NT2/D1 (cell line): ENCODE measurements around the gene PHF13.
A peak's percentile ranks its signal among the peaks of the same experiment; 100 is the strongest.

Experiments
- DNase-seq: peaks from one replicate; pipeline ENCODE4 v3.0.0-alpha.2; 2011; ENCODE audit warnings: low read depth, low spot score
- H3K27me3 ChIP-seq: 2 replicates; pipeline ENCODE4 v1.6.0; 2011; ENCODE audit warnings: mild to moderate bottlenecking; ENCODE audit not compliant: insufficient read length, insufficient read depth
- H3K36me3 ChIP-seq: 2 replicates; pipeline ENCODE4 v1.6.1; 2011; ENCODE audit warnings: mild to moderate bottlenecking, low read length, mixed read lengths; ENCODE audit not compliant: insufficient read depth, insufficient read length
- H3K4me1 ChIP-seq: 2 replicates; pipeline ENCODE4 v1.5.1; 2011; ENCODE audit not compliant: insufficient read depth, insufficient read length
- H3K4me3 ChIP-seq: 2 replicates; pipeline ENCODE4 v1.5.1; 2011; ENCODE audit warnings: low read depth; ENCODE audit not compliant: insufficient read length
- H3K9ac ChIP-seq: 2 replicates; pipeline ENCODE4 v1.6.0; 2011; ENCODE audit warnings: low read depth; ENCODE audit not compliant: insufficient read length
- H3K9me3 ChIP-seq: 2 replicates; pipeline ENCODE4 v1.5.1; 2011; ENCODE audit warnings: mild to moderate bottlenecking, low read length; ENCODE audit not compliant: insufficient read depth
- SUZ12 ChIP-seq: IDR thresholded peaks from 2 replicates; pipeline ENCODE4 v1.6.1; 2011; ENCODE audit not compliant: insufficient read length, insufficient read depth; ENCODE audit errors: extremely low read depth
- YY1 ChIP-seq: IDR thresholded peaks from 2 replicates; pipeline ENCODE4 v1.6.1; 2011; ENCODE audit not compliant: insufficient read length, insufficient read depth
- ZNF274 ChIP-seq: IDR thresholded peaks from 2 replicates; pipeline ENCODE4 v1.6.1; 2011; ENCODE audit warnings: mild to moderate bottlenecking, low read depth, low read length

The PHF13 gene

DNA sequence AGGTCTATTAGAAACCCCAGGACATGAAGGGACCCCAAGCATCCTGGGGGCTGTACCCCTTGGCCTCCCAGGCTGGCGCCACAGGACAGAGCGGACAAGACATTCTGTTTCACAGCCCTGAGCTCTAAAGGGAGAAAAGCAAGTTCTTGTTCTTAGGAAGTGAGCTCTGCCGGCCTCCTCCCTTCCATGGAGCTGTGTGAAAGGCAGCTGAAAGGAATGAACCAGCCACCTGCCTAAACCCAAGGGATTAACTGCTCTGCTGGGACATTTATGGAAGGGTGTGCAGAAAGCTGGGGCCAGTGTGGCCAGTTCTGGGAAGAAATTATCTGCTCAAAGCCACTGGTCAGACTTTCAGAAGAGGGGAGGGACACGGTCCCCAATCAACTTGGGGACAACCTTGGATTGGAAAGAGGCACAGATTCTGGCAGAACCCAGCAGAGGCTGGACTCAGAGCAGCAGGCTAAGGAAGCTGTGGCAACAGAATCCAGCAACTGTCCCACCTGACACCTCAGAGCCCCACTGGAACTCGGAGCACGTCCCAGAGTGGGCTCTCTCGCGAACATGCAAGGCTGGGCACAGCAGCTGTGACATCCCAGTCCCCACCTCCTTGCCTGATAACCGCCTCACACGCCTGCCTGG is 13.0 kb upstream of the PHF13 start:
- DNase-seq: no peak
- peak overlapping the region; percentile 96 for H3K9ac ChIP-seq
- peaks cover 50% of the 10 kb centered on the region for H3K36me3 ChIP-seq
- H3K27me3 ChIP-seq: no peaks in the 10 kb centered on the region
- TF ChIP-seq SUZ12: no peak
- no peak for TF ChIP-seq ZNF274
- TF ChIP-seq YY1: no peak
- peak overlapping the region; percentile 99 for H3K4me3 ChIP-seq
- peaks cover 6% of the 10 kb centered on the region for H3K4me1 ChIP-seq
- no peaks in the 10 kb centered on the region for H3K9me3 ChIP-seq

DNA sequence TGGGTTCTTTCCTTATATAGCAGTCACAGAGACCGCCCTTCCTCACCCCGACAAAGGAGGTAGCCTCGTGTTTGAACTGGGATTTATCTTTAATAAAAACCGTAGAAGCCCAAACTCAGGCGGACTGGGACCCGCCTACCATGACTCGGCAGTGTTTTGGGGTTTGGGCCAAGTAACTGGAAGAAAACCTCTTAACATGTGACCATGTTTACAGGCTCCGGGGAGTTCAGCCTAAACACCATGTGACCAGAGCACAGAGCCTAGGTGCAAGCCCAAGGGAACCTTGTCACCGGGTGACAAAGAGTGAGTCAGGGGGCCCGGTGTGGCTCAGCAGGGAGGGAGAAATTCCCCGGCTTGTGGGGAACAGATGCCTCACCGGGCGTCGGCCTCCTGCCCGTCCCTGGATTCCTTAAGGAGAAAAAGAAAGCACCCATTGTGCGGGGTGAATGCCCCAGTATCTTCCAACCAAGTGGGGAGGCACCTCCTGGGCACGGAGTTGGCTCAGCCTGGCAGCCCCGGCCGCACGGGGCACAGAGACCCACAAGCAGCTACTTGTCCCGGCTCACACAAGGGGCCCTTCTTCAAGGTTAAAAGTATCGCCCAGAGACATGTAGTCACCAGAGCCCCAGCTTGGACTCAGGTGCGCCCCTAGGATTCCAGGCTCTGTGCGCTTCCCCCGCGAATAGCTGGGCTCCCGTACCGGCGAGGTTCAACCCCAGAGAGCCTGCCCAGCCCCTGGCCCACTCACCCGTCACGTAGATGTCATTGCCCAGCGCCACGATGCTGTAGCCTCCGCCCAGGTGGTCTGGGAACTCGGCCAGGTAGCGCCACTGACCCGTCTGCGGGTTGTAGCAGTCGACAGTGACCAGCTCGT is 12.2 kb upstream of the PHF13 start:
- Histone ChIP-seq H3K36me3 (peaks cover 42% of the 10 kb centered on the region), H3K9me3 (no peaks in the 10 kb centered on the region), H3K27me3 (no peaks in the 10 kb centered on the region), H3K9ac (peak overlapping the region; percentile 96), H3K4me3 (peak overlapping the region; percentile 99), H3K4me1 (peaks cover 6% of the 10 kb centered on the region)
- TF ChIP-seq YY1 (no peak), SUZ12 (no peak), ZNF274 (no peak)
- DNase-seq: no peak

DNA sequence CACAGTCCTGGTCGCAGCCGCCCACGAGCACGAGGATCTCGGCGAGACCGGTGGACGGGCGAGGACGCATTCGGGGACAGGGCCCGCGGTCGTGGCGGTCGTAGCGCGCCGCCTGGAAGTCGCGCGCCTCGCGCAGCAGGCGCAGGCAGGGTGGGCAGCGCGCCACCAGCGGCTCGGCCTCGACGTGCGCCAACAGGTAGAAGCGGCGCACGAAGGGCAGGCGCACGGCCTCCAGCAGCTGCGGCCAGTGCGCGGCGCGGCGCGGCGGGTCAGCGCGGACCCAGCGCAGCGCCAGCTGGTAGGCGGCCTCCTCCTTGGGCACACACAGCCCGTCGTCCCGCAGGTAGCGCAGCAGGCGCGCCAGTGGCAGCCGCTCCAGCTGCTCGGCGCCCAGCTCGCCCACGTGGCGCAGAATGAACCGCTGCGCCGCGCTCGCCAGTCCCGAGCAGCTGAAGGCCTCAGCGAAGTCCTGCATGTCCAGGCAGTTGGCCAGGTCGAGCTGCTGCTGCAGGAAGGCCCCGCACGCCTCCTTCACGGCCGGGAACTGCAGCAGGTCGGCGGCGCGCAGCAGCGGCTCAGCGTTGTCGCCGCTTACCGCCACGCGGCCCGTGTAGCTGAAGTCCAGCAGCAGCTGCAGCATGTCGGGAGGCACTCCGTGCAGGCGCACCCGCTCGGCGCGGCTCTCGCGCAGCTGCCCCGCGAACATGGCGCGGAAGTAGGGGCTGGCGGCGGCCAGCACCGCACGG is 11.4 kb upstream of the PHF13 start:
- no peak for DNase-seq
- peaks cover 6% of the 10 kb centered on the region for H3K4me1 ChIP-seq
- peak overlapping the region; percentile 99 for H3K4me3 ChIP-seq
- no peaks in the 10 kb centered on the region for H3K9me3 ChIP-seq
- peaks cover 34% of the 10 kb centered on the region for H3K36me3 ChIP-seq
- H3K9ac ChIP-seq: peak overlapping the region; percentile 96
- TF ChIP-seq YY1 (no peak), ZNF274 (no peak), SUZ12 (no peak)
- H3K27me3 ChIP-seq: no peaks in the 10 kb centered on the region

DNA sequence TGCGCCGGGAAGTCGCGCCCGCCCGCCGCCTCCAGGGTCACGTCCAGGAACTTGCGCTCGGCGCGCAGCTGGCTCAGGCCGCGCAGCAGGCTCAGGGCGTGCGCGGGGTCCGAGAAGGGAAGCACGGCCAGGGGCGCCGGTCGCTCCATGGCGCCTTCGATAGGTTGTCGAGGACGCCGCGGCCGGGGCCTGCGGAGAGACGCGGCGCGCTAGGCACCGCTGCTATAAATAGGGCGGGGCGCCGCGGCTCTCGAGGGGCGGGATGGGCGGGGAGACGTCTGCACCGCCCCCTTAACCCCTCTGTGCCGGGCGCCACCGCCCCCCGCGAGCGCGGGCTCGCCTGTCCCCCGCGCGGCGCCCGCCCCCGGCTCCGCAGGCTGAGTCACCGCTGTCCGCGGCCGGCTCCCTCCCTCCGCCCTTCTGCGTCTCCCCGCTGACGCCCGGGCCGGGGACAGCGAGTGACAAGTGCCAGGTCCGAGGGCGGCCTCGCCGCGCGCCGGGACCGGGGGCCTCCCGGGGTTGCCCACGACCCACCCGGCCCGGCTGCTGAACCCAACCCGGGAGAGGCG is 10.8 kb upstream of the PHF13 start, which contains the start of gene KLHL21:
Gene KLHL21, minus strand, starts transcription at position 201 of the 569 bp plus-strand sequence. Its CDS starts 52 bp downstream, at position 149.
- DNase-seq: no peak
- Histone ChIP-seq H3K36me3 (peaks cover 28% of the 10 kb centered on the region), H3K4me1 (peaks cover 6% of the 10 kb centered on the region), H3K9ac (peak within 1 kb of the TSS; percentile 96), H3K27me3 (no peaks in the 10 kb centered on the region), H3K4me3 (peak within 1 kb of the TSS; percentile 99), H3K9me3 (no peaks in the 10 kb centered on the region)
- no peak for TF ChIP-seq ZNF274
- TF ChIP-seq YY1: no peak
- no peak for TF ChIP-seq SUZ12

DNA sequence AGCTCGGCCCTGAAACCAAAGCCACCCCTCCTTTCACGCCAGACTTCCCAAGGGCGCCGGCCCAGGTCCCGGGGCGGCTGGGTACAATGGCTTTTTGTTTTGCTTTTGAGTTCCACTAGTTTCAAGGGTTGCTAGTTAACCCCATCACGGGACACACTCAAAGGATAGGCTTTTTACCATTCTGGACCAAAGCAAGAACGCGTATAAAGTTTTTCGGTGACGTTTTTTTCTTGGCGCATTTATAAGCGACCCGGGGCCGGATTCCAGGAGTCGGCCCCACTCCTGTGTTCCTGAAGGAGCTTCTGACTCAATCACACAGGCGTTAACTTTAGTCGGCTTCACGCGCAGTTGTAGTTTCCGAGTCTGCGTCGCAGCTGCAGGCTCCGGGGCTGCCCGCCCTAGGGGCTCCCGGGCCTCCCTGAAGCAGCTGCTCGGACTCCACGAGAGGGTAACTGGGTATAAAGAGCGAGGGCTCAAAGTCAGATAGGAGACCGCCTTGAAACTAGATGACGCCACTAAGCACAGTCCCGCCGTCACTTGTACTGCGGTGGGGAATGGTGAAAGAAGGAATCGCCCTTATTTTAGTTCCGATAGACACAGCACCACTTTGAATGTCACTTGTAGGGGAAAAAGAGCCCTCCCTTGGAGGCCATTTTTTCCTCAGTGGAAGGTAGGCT is 10.2 kb upstream of the PHF13 start:
- no peak for DNase-seq
- no peaks in the 10 kb centered on the region for H3K27me3 ChIP-seq
- H3K9ac ChIP-seq: peak overlapping the region; percentile 85
- no peaks in the 10 kb centered on the region for H3K9me3 ChIP-seq
- peak overlapping the region; percentile 45 for H3K4me3 ChIP-seq
- peaks cover 6% of the 10 kb centered on the region for H3K4me1 ChIP-seq
- TF ChIP-seq ZNF274 (no peak), YY1 (no peak), SUZ12 (no peak)
- peaks cover 24% of the 10 kb centered on the region for H3K36me3 ChIP-seq

DNA sequence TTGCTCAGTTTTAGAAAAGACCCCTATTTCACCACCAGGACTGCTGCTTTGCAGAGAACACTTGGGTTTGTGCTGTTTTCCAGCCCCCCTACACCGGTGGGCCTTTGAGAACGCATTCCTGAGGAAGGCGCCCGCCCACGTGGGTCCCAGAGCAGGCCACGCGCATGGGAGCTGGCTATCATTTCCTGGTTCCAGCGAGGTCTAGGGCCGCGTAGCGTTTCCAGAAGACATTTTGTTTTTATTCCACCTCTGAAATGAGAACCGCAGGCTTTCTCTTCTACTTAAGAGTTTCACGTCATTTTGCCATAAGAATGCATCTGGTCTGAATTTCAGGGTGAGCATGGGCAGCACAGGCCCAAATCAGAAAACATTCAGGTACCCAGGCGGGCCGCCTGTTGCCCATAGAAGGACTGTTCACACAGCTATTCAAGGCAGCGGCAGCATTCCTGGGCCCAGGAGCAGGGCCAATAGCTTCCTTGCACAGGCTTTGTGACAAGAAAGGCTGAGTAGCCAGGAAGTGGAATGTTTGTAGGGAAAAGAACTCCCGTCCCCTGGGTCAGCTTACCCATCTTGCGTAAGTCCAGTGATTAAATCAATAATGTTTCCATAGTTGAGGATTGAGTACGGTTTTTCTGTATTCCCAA is 9.5 kb upstream of the PHF13 start:
- Histone ChIP-seq H3K4me3 (peak overlapping the region; percentile 45), H3K36me3 (peaks cover 20% of the 10 kb centered on the region), H3K4me1 (peaks cover 4% of the 10 kb centered on the region), H3K27me3 (no peaks in the 10 kb centered on the region), H3K9ac (peak overlapping the region; percentile 85), H3K9me3 (no peaks in the 10 kb centered on the region)
- TF ChIP-seq YY1 (no peak), SUZ12 (no peak), ZNF274 (no peak)
- DNase-seq: peak; percentile 64
